ENCODE results near the gene COL9A3.

GRCh38 chr20:62832212-62832922, 15.5 kb downstream of the COL9A3 start:
- TF ChIP-seq, protein P1, sequence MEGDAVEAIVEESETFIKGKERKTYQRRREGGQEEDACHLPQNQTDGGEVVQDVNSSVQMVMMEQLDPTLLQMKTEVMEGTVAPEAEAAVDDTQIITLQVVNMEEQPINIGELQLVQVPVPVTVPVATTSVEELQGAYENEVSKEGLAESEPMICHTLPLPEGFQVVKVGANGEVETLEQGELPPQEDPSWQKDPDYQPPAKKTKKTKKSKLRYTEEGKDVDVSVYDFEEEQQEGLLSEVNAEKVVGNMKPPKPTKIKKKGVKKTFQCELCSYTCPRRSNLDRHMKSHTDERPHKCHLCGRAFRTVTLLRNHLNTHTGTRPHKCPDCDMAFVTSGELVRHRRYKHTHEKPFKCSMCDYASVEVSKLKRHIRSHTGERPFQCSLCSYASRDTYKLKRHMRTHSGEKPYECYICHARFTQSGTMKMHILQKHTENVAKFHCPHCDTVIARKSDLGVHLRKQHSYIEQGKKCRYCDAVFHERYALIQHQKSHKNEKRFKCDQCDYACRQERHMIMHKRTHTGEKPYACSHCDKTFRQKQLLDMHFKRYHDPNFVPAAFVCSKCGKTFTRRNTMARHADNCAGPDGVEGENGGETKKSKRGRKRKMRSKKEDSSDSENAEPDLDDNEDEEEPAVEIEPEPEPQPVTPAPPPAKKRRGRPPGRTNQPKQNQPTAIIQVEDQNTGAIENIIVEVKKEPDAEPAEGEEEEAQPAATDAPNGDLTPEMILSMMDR (IDR thresholded peaks at IDR 0.05; ENCODE audit: insufficient read depth, low read length, poor library complexity, severe bottlenecking), result no peak
- no peak for TF ChIP-seq EZH2phosphoT487 (conservative IDR thresholded peaks at IDR 0.05; ENCODE audit: low read length)

All from SU-DHL-6 (cell line).